ENCODE measurements around the gene SLC1A7.
"Not testable (repeated sequence)": the region's sequence is repeated elsewhere in the genome, so short reads cannot be mapped to it uniquely, and the experiment has no call there.

SLC1A7 gene

GRCh38 chr1:53142226-53142853 lies at the start of gene SLC1A7:
Gene SLC1A7, minus strand, starts transcription at chr1:53142638. Its CDS starts 189 bp downstream, at chr1:53142449.
- DNase-seq, result no peak

DNA sequence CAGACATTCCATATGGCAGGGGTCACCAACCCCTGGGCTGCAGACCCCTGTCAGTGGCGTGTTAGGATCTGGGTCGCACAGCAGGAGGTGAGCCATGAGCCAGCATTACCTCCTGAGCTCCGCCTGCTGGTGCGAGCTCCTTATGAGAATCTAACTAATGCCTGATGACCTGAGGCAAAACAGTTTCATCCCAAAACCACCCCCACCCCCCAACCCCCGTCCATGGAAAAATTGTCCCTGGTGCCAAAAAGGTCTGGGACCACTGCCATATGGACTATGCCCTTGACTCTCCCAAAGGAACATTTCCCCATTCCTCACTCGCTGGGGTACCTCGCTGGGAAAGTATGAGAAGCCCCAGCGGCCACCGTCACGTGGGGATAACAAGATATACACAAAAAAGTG lies 47.8 kb upstream of the SLC1A7 start:
- DNase-seq, result no peak

- no peak for DNase-seq
Observed at GRCh38 chr1:53189061-53189460, 46.6 kb upstream of the SLC1A7 start.

DNA sequence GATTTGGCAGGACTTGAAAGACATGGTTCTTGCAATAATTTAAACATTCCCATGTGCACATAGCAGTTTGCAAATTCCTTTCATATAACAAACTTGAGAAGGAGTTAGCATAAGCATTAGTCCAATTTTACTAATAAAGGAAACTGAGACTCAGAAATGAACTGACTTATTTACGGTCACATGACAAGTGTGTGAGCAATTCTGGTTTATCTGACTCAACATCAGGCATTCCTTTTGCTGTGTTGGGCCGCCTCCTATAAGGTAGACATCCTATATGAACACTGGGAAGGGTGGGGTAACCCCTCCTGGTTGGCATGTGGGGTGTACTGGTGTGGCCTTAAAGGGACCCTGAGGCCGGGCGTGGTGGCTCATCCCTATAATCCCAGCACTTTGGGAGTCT lies 45.7 kb upstream of the SLC1A7 start:
- no peak for DNase-seq

DNA sequence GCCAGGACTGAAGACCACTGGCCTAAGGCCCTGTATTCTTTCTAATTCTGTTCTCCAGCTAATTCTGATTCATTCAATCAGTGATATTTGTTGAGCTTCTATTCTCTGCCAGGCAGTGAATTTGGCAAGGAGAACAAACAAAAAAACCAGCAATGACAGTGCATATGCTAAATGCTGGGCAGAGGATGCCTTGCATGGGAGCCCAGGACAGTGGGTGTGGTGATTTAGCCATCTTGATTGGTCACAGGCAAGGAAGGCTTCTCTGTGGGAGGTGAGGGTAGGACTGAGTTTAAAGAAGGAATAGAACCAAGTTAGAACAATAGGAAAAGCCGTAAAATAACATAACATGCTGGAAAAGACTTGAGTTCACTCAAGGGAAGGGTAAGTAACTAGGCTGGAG lies 45.0 kb upstream of the SLC1A7 start:
- no peak for DNase-seq

- DNase-seq, result no peak
Observed at GRCh38 chr1:53186533-53186932, 44.1 kb upstream of the SLC1A7 start.

DNA sequence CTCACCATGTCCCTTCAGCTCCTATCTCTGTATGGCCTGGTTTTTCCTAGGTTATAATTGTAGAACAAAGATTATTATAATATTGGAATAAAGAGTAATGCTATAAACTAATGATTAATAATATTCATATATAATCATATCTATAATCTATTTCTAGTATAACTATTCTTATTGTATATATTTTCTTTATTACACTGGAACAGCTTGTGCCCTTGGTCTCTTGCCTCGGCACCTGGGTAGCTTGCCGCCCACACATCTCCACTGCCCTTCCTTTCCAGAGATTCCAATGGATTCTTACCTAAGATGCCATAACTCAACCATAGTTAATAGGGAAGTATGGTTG lies 43.5 kb upstream of the SLC1A7 start:
- DNase-seq, result not testable (repeated sequence)

DNA sequence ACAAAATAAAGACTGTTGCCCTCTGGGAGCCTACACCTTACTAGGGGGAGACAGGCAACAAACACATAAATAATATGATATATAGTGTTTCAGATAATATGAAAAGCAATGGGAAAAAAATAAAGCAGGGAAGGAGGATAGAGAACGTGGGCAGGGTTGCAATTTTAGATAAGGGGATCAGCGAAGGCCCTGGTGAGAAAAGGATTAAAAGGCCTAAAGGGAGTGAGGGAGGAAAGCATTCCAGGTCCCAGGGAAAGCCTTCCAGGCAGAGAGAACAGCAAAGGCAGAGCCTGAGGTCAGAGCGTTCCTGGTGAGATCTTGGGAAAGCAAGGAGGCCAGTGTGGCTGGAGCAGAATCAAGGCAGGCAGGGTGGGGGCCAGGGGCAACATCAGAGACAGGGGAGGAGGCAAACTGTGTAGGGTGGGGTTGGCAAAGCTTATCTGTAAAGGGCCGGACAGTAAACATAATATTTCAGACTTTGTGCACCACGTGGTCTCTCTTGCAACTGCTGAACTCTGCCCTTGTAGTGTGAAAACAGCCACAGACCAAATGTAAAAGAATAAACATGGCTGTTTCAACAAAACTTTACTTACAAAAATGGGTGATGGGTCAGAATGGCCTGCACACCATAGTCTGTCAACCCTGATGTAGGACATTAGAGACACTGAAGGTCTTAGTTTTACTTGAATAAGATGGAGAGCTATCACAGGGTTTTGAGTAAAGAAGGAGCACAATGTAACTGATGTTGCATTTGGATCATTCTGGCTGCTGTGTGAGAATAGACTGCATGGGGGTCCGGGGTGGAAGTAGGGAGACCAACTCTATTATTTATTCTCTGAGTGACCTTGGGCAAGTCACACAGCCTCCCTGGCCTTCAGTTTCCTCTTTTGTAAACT lies 40.9 kb upstream of the SLC1A7 start:
- DNase-seq, result no peak

DNA sequence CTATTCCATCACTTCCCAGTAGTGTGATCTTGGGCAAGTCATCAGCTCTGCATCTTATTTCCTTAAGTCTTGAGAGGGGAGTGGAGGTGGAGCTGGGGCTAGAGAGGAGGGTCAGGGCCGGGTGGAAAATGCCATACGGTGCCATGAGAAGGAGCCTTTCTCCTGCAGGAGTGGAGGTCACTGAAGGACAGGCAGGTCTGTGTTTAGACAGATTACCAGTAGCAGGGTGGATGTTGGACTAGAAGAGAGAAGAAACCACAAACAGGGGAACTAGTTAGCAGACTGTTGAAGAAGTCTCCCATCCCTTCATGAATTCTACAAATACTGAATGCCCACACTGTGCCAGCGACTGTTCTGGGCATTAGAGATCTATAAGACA lies 40.3 kb upstream of the SLC1A7 start:
- no peak for DNase-seq

- DNase-seq, result peak; percentile 87 to 92
Observed at GRCh38 chr1:53182111-53182593, 39.7 kb upstream of the SLC1A7 start.

DNA sequence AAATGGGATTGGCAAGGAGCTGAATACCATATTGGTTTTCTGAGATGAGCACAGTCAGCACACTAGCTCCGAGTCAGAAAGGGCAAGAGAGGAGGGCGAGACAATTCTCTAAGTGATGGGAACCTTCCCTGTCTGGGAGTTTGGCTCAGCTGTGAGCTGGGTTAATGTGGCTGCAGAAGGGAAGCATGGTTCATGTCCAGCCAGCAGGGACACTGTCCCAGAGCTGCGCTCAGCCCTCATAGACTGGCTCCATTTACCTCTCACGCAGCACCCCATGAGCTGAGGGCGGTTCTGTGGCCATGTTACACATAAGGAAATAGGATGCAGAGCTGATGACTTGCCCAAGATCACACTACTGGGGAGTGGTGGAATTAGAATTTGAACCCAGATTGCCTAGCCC lies 38.5 kb upstream of the SLC1A7 start:
- DNase-seq, result no peak

DNA sequence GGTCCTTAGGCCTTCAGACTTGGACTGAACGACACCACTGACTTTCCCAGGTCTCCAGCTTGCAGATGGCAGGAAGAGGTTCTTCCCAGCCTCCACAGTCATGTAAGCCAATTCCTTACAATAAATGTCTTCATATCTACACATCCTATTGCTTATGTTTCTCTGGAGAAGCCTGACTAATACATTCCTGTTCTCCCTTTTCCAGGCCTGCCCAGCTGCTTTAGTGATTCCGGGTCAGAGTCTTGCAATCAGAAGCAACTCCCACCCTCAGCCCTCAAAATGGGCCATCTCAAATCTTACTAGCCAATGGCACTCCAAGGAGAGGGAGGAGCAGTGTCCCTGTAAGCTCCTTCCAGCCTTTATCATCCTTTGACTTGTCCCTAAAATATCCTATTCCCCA lies 37.8 kb upstream of the SLC1A7 start:
- DNase-seq, result no peak

- no peak for DNase-seq
Observed at GRCh38 chr1:53176452-53177208, 34.2 kb upstream of the SLC1A7 start.

GRCh38 chr1:53174971-53175913 lies 32.8 kb upstream of the SLC1A7 start:
- DNase-seq, result no peak

GRCh38 chr1:53172426-53173128 lies 30.1 kb upstream of the SLC1A7 start:
- no peak for DNase-seq

DNA sequence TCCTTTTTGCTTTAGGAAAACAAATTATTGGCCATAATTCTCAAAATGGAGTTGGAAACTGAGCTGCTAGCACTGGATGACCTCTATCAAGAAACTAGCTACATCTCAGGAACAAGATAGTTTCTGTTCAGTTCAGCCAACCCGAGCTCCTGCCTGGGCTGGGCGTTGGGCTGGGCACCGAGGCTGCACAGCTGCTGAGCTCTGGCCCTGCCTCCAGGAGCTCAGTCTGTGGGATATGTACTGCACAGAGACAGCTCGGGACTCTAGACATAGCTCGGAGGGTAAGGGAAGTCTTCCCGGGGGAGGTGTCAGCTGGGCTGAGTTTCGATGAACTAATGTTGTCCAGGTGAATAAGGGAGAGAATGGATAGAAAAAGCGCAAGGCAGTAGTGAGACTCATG lies 24.5 kb upstream of the SLC1A7 start:
- DNase-seq, result no peak

- no peak for DNase-seq
Observed at GRCh38 chr1:53166366-53166765, 23.9 kb upstream of the SLC1A7 start.

DNA sequence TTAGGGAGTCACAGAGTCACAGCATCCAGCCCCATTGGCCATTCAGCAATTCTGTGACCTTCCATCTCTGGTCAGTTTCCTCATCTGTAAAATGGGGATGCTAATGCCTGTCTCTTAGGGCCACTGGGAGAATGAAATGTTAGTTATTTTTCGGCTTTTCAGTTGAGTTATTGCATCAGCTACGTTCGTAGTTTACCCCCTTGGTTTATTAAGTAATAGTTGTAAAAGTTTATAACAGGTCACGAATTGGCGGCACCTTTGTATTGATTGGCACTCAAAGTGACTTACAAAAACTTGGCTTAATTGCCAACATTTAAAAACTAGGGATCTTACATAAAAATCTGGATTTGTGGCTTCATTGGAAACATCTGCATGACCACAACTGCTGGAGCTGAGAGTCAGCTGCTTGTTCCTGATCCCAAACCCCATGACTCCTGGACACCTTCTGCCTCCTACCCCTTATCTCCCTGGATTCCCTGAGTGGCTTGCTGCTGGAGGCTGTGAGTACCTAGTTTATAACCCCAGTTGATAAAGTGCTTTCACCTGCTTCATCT lies 23.0 kb upstream of the SLC1A7 start:
- no peak for DNase-seq

GRCh38 chr1:53163291-53163768 lies 20.9 kb upstream of the SLC1A7 start:
- DNase-seq, result no peak

DNA sequence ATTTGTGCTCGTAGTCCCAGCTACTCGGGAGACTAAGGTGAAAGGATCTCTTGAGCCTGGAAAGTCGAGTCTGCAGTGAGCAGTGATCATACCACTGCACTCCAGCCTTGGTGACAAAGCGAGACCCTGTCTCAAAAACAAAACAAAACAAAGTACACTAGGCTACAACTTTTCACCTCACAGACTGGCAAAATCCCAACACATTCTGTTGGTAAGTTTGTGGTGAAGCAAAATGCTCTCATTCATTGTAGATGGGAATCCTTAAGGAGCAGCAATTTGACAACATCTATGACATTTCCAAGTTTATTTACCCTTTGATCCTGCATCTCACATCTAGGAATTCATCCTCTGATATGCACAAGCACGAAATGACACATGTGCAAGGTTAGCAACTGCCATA lies 20.2 kb upstream of the SLC1A7 start:
- DNase-seq, result no peak

- DNase-seq, result no peak
Observed at GRCh38 chr1:53160924-53161378, 18.5 kb upstream of the SLC1A7 start.
